Measurements from ENCODE around the gene TRA2A. TPM values are rescaled to one million over a fixed set of nuclear protein-coding genes. Genes with fewer than 3 reads are reported as not detected.

Gene TRA2A
- total RNA-seq, 4 donors from 2014 or later = 42.7 to 91.3 (median 50.2) TPM

DNA sequence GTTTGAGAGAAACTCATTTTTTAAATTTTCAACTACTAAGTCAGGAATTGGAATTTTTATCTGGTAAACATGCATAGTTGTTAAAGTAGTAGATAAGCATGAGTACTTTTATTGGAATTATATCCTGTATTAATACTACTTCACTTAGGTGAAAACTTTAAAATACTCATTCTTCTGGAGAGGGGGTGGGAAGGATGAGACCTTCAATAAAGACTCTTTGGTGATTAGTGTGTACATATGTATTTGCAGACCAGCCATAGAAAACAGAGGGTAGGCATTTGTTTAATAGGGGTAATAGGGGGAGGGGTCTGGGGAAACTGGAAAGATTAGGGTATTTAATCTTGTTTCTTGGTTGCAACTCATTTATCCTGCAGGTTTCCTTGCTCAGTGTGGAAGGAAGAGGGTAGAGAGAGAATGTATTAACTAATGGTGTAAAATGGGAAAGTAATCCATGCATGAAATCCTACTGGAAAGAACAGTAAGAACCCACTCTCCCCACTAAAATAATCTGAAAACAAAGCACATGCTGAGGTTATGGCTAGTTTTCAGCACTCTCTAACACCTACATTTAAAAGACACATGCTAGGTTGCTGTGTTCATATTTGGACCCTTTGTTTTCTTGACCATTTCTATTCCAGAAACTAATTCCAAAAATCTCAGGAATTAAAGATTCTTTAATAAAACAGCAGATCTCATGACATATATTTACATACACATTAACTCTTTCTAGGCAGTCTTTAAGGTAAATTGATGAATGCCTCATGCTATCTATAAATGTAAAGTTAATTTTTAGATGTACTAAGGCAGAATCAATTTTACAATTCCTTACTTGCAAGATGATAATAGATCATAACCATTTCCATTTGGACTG, 55.3 kb downstream of the TRA2A start:
- TF ChIP-seq, protein P1, sequence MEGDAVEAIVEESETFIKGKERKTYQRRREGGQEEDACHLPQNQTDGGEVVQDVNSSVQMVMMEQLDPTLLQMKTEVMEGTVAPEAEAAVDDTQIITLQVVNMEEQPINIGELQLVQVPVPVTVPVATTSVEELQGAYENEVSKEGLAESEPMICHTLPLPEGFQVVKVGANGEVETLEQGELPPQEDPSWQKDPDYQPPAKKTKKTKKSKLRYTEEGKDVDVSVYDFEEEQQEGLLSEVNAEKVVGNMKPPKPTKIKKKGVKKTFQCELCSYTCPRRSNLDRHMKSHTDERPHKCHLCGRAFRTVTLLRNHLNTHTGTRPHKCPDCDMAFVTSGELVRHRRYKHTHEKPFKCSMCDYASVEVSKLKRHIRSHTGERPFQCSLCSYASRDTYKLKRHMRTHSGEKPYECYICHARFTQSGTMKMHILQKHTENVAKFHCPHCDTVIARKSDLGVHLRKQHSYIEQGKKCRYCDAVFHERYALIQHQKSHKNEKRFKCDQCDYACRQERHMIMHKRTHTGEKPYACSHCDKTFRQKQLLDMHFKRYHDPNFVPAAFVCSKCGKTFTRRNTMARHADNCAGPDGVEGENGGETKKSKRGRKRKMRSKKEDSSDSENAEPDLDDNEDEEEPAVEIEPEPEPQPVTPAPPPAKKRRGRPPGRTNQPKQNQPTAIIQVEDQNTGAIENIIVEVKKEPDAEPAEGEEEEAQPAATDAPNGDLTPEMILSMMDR (IDR thresholded peaks at IDR 0.05; ENCODE audit: low read depth) = no peak

DNA sequence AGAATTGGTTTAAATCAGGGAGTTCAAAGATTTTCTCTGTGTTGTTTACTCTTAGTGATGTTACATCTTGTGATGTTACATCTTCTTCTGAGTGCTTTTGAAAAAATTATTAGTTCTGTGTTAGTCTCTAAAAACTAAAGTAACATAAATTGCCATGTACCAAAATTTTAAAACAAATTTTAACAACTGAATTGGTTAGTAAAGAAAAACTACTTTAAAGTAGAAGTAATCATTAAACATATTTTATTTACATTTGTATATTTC, 56.3 kb downstream of the TRA2A start:
- TF ChIP-seq, protein P1 (IDR thresholded peaks at IDR 0.05; ENCODE audit: low read depth) = no peak

DNA sequence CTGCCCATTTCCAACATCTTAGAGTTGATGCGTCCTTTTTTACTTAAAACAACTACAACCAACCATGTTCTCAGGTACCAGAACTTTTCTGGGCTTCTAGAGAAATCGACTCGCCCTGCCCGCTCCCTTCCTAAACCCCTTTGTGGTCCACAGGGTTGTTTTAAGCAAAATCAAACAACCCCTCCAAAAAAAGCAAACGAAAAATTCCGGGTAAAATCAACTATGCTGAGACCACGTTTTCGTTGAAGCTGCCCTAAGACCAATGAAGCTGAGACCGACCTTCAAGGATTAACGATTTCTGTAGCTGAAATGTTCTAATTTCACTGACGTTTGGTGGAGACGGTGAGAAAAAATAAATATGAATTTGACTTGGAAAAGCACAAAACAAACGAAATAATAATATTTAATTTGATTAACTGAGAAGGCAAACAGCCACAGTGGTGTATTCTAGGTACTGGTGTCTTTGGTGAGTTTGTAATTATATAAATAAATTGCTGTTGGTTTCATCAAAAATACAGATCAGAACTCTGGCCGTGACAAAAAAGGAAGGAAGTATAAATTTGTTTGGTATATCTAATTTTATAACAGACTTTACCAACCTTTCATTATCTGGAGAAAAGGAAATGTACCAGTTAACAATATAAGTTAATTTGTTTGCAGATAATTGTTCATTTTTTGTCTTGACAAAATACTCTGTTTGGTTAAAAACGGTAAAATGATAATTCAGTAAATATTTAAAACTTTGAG, 56.8 kb downstream of the TRA2A start:
- TF ChIP-seq, protein P1 (IDR thresholded peaks at IDR 0.05; ENCODE audit: low read depth) = no peak

DNA sequence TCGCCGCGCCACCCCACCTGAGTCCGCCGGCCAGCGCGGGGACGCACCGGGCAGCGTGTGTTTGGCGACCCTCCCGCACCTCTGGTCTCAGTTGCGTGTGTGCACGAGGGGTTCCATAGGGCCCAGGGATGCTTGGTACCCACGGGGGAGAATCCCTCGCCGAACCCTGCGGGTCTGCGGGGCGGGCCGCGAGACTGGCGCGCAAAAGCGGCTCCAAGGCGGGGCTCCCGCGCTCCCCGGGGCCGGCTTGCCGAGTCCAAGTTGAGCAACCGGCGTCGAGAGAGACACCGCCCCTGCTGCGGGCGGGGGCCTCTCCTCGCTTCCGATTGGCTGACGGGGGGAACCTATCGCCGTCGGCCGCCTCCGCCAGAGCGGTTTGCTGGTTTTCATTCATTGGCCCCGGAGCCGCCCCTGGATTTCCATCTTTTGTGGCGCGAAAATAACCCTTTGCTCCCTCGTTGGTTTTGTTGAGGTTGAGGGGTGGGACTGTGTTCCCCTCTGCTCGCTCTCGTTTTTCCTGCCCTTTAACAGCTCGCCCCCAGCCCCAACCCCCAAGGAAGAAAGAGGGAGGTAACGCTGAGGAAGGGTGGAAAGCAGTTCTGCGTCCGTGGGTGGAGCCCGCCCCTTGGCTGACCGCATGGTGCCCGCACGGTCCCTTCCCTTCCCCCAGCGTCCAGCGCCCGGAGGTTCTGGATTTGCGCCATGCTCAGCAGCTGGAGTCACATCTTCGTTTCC, 57.5 kb downstream of the TRA2A start:
- TF ChIP-seq, protein P1 (IDR thresholded peaks at IDR 0.05; ENCODE audit: low read depth) = no peak

DNA sequence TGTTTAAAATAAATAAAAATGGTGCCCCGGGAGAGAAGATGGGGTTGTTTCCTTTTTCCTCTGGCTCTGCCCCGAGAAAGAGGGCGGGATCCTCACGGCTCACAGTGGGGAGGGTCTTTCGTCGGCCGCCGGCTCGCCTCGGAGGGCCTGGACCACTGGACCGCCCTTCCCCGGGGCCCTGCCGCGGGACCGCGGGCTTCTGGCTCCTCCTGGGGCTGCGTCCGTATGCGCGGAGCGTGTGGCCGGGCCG, 58.0 kb downstream of the TRA2A start:
- TF ChIP-seq, protein P1 (IDR thresholded peaks at IDR 0.05; ENCODE audit: low read depth) = no peak

DNA sequence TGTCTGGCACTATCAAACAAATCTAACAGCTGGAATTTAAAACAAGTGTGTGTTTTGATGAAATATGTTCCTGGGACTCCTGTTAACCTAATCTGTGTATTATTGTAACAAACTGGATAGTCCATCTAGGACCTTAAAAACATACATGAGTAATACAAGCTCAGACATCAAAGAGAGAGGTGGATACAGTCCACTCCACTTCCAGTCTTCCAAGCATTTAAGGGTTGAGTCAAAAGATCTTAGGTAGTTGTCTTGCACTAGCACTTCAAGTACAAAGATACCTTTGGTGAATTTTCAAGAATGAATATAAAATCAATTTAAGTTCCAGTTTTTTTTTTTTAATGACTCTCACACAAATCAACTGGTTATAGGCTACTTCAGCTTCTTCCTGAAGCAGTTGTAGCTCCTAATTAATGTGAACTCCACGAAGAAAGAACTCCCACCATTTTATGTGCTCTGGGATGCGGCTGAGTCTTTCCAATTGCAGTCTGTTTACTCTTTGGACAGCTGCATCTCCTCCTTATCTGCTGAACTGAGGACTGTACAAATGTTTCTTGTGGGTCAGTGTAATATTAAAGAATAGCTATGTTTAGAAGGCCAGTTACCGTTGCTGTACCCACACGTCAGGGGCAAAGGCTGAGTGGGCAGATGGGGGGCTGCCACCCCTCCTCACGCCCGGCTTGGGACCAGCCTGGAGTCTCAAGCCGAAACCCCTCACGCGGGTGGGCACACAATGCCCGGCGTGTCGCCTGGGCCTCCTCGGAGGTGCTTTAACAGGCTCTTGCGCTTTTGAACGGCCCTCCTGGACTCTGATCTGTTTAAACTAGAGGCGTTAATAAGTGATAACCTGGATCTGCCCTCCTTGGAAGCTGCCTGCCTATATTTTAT, 58.6 kb downstream of the TRA2A start:
- TF ChIP-seq, protein P1 (IDR thresholded peaks at IDR 0.05; ENCODE audit: low read depth) = no peak
